ENCODE results near the gene DDX28. TPM values are rescaled to one million over a fixed set of nuclear protein-coding genes. Genes with fewer than 3 reads are reported as not detected.

Gene DDX28
- total and polyA plus RNA-seq, 2 experiments from 2014 or later = 12.2 to 23.8 TPM

- Histone ChIP-seq H4K20me1 (replicated peaks; ENCODE audit: insufficient read depth) (peaks cover 2% of the 10 kb centered on the region), H3K27ac (ENCODE audit: low read depth) (0 out of 2 replicates have a peak overlapping the region, but pooled peaks have one; percentile 32), H3K9me2 (ENCODE audit: insufficient read depth) (no peaks in the 10 kb centered on the region), H2AFZ (no peak overlapping the region), H3K4me1 (ENCODE audit: insufficient read depth) (no peaks in the 10 kb centered on the region), H3K79me2 (replicated peaks; ENCODE audit: insufficient read depth) (no peaks in the 10 kb centered on the region; the same call in 1 of the 2 replicates), H3K27me3 (ENCODE audit: insufficient read depth) (no peaks in the 10 kb centered on the region), H3K4me3 (no peak overlapping the region), H3K4me2 (no peak overlapping the region), H3F3A (replicated peaks; ENCODE audit: low read depth) (0 out of 2 replicates have a peak, but pooled peaks cover under 1% of the 10 kb centered on the region), H3K36me3 (ENCODE audit: insufficient read depth) (no peaks in the 10 kb centered on the region)
- Mint-ChIP-seq H3K9me3 (no peaks in the 10 kb centered on the region), H3K27me3 (ENCODE audit: insufficient read depth, low read depth, poor library complexity) (no peaks in the 10 kb centered on the region), H3K36me3 (ENCODE audit: low read depth) (peaks cover 16% of the 10 kb centered on the region), H3K4me1 (no peaks in the 10 kb centered on the region), H3K27ac (no peak overlapping the region), H3K4me3 (no peak overlapping the region)
- TF ChIP-seq ZNF462 (CRISPR knock-in tag; IDR thresholded peaks at IDR 0.05) = no peak
- no peak for TF ChIP-seq CTCF (conservative IDR thresholded peaks at IDR 0.05; ENCODE audit: low read depth in 2 of 2)
- TF ChIP-seq CREB1 (CRISPR knock-in tag; IDR thresholded peaks at IDR 0.05; ENCODE audit: low read depth) = no peak
- no peak for TF ChIP-seq ETS1 (IDR thresholded peaks at IDR 0.05)
- TF ChIP-seq EZH2phosphoT487 (IDR thresholded peaks at IDR 0.05; ENCODE audit: unreplicated experiment) = no peak
- no peak for TF ChIP-seq ZNF114 (CRISPR knock-in tag; IDR thresholded peaks at IDR 0.05)
- no peak for TF ChIP-seq POLR2AphosphoS5 (IDR thresholded peaks at IDR 0.05; ENCODE audit: low read depth)
- TF ChIP-seq STAT1 (IDR thresholded peaks at IDR 0.05; ENCODE audit: unreplicated experiment) = no peak
- TF ChIP-seq JUNB (IDR thresholded peaks at IDR 0.05; ENCODE audit: unreplicated experiment) = no peak
- no peak for TF ChIP-seq ZNF331 (CRISPR knock-in tag; IDR thresholded peaks at IDR 0.05; ENCODE audit: low read depth)
- no peak for TF ChIP-seq NANOG (IDR thresholded peaks at IDR 0.05; ENCODE audit: borderline replicate concordance)
- TF ChIP-seq EZH2 (IDR thresholded peaks at IDR 0.05; ENCODE audit: low read depth, unreplicated experiment) = no peak
- TF ChIP-seq REST (IDR thresholded peaks at IDR 0.05; ENCODE audit: unreplicated experiment) = no peak
- DNase-seq (ENCODE audit: low spot score) (no peak), ATAC-seq (no peak)
Measured at GRCh38 chr16:68046106-68046505, 23.1 kb upstream of the DDX28 start.

Measured in GM23338 (cell line).